K562 (cell line): ENCODE data around the gene LITAF. TPM values are rescaled to one million over a fixed set of nuclear protein-coding genes. Genes with fewer than 3 reads are reported as not detected.

Experiments used
- ATAC-seq: fragments of 200-7000 bp; cut with Tn5 transposase; 3 replicates; pipeline ENCODE4 v1.9.1; 2020; ENCODE audit warnings: moderate library complexity
- BruUV-seq: library from RNA; stranded (reverse); fragments of 400-500 nt; replicated peaks from 2 replicates; lab custom pipeline; 2021; lab: Mats Ljungman, UMichigan
- CTCF ChIA-PET: fragments of 300-600 bp; formaldehyde crosslinking; extraction: SDS; loops from one replicate; lab custom pipeline; 2021; ENCODE audit warnings: low intra/inter-chr PET ratio; lab: Yijun Ruan, JAX
- POLR2A ChIA-PET: fragments of 300-600, 350-650 bp; sonication (Branson Sonifier 250); formaldehyde crosslinking; extraction: SDS; loops from one replicate; lab custom pipeline; 2021; ENCODE audit warnings: antibody characterized with exemption, inconsistent platforms; lab: Yijun Ruan, JAX
- DNase-seq, 4 experiments: peaks; one replicate each; pipeline versions ENCODE4 v3.0.0 to v3.0.0-alpha.2; 2011 to 2018; ENCODE audit warnings: low spot score in 3 of 4, mixed read lengths in 3 of 4; ENCODE audit errors: extremely low read depth in 1 of 4
- FAIRE-seq: peaks from 2 replicates; lab custom pipeline; 2011; peaks lifted over from hg19 to GRCh38; lab: Jason Lieb, UNC
- H2AFZ ChIP-seq: 2 replicates; pipeline ENCODE4 v1.6.0; 2011; ENCODE audit warnings: low read depth, low read length, control low read depth, inconsistent platforms
- H3K27ac ChIP-seq: fragments of 200-600 bp; 3 replicates; pipeline ENCODE4 v1.8.0; 2011; ENCODE audit warnings: low read depth, mild to moderate bottlenecking, control low read depth, inconsistent platforms, low read length, moderate library complexity, mixed read lengths; ENCODE audit errors: extremely low read depth
- H3K27me3 ChIP-seq, 2 experiments: fragments of 300-600 bp in 1 of 2; 2 replicates in 1 of 2; 3 replicates in 1 of 2; pipeline versions ENCODE4 v1.6.0 to v1.8.0; 2011; ENCODE audit warnings: inconsistent platforms in 2 of 2, low read length in 2 of 2, mild to moderate bottlenecking in 1 of 2, mixed read lengths in 1 of 2, moderate library complexity in 1 of 2; ENCODE audit not compliant: control insufficient read depth in 2 of 2, insufficient read depth in 2 of 2
- H3K36me3 ChIP-seq: fragments of 300-600 bp; 3 replicates; pipeline ENCODE4 v1.8.0; 2011; ENCODE audit warnings: mild to moderate bottlenecking, low read length, inconsistent platforms; ENCODE audit not compliant: control insufficient read depth, insufficient read depth
- H3K4me1 ChIP-seq, 2 experiments: fragments of 200-600 bp in 1 of 2; replicated peaks in 1 of 2; 2 replicates in 1 of 2; 3 replicates in 1 of 2; pipeline versions ENCODE4 v1.5.1 to v1.8.0; 2011; ENCODE audit warnings: inconsistent platforms in 2 of 2, low read length in 2 of 2, mild to moderate bottlenecking in 1 of 2, mixed read lengths in 1 of 2, moderate library complexity in 1 of 2; ENCODE audit not compliant: control insufficient read depth in 2 of 2, insufficient read depth in 2 of 2
- H3K4me2 ChIP-seq: 2 replicates; pipeline ENCODE4 v1.6.1; 2011; ENCODE audit warnings: low read length, control low read depth, inconsistent platforms, mixed read lengths; ENCODE audit not compliant: insufficient read depth
- H3K4me3 ChIP-seq: fragments of 200-600 bp; sonication (generic), shearing (Covaris generic); 2 replicates; pipeline ENCODE4 v1.5.1; 2016; ENCODE audit warnings: control low read depth, inconsistent platforms
- H3K79me2 ChIP-seq: fragments of 200-600 bp; 3 replicates; pipeline ENCODE4 v1.8.0; 2011; ENCODE audit warnings: low read length, inconsistent platforms; ENCODE audit not compliant: control insufficient read depth, insufficient read depth
- H3K9ac ChIP-seq, 2 experiments: 2 replicates each; pipeline versions ENCODE4 v1.6.0 to v1.6.1; 2011; ENCODE audit warnings: low read depth in 2 of 2, low read length in 2 of 2, control low read depth in 1 of 2, inconsistent platforms in 1 of 2, mild to moderate bottlenecking in 1 of 2, mixed read lengths in 1 of 2; ENCODE audit not compliant: insufficient read depth in 1 of 2
- H3K9me1 ChIP-seq: one replicate; pipeline ENCODE4 v1.6.0; 2011; ENCODE audit warnings: inconsistent platforms, mild to moderate bottlenecking, low read length, moderate library complexity; ENCODE audit not compliant: control insufficient read depth, insufficient read depth
- H3K9me3 ChIP-seq: replicated peaks from 2 replicates; pipeline ENCODE4 v1.5.1; 2011; ENCODE audit warnings: low read depth, low read length, inconsistent platforms; ENCODE audit not compliant: control insufficient read depth, insufficient read depth
- H4K20me1 ChIP-seq: replicated peaks from 2 replicates; pipeline ENCODE4 v1.6.1; 2011; ENCODE audit warnings: low read length, inconsistent platforms, mixed read lengths; ENCODE audit not compliant: control insufficient read depth, insufficient read depth
- DDX20 ChIP-seq: fragments of 450-650 bp; IDR thresholded peaks from 2 replicates; pipeline ENCODE4 v1.6.1; 2016; ENCODE audit warnings: missing genetic modification characterization, low read depth, mild to moderate bottlenecking, missing compliant biosample characterization, moderate library complexity
- HDAC1 ChIP-seq, 2 experiments: fragments of 450-650 bp; IDR thresholded peaks; 2 replicates each; pipeline ENCODE4 v1.6.1; 2016 to 2017; ENCODE audit warnings: inconsistent platforms in 1 of 2, mild to moderate bottlenecking in 1 of 2, moderate library complexity in 1 of 2
- HNRNPL ChIP-seq: fragments of 200-400 bp; formaldehyde crosslinking; IDR thresholded peaks from 2 replicates; pipeline ENCODE4 v1.6.1; 2017; ENCODE audit warnings: low read depth, mild to moderate bottlenecking, low read length
- MYNN ChIP-seq, 2 experiments: sonication (generic); formaldehyde crosslinking in 1 of 2; IDR thresholded peaks; 2 replicates each; pipeline versions ENCODE4 v1.5.0 to v1.6.1; 2016 to 2020; ENCODE audit warnings: antibody characterized with exemption in 1 of 2, missing genetic modification reagents in 1 of 2
- SMARCA4 ChIP-seq: fragments of 450-650 bp; IDR thresholded peaks from 2 replicates; pipeline ENCODE4 v1.6.1; 2016
- TCF7L2 ChIP-seq: fragments of 150-350 bp; IDR thresholded peaks from 2 replicates; pipeline ENCODE4 v1.6.1; 2016; ENCODE audit warnings: low read depth, mild to moderate bottlenecking, low read length, moderate library complexity
- TGIF2 ChIP-seq: sonication (generic); formaldehyde crosslinking; IDR thresholded peaks from 2 replicates; pipeline ENCODE4 v1.8.1; 2022; ENCODE audit warnings: mild to moderate bottlenecking, missing genetic modification reagents, moderate library complexity
- WGBS: fragments of 100-300 bp; shearing (Covaris generic); methylation state at CpG from one replicate; pipeline ENCODE4 v1.1.6; 2016; ENCODE audit warnings: low coverage, mixed read lengths; ENCODE audit not compliant: insufficient coverage; ENCODE audit errors: missing lambda C conversion rate; 5-methylcytosine and 5-hydroxymethylcytosine counted together
- in situ Hi-C: fragments of 300-500 bp; cut with MboI; formaldehyde crosslinking; loops from 4 replicates; pipeline ENCODE4 v1.15.0; 2018; ENCODE audit warnings: inconsistent platforms, mixed read lengths
- intact Hi-C: fragments of 100-400 bp; cut with micrococcal nuclease; formaldehyde crosslinking; loops from 2 replicates; pipeline ENCODE4 v1.14.2; 2022
- polyA plus RNA-seq, 8 experiments: library from polyadenylated mRNA; depleted of rRNA in 4 of 8; stranded (reverse) in 5 of 8; unstranded in 3 of 8; fragments of >200 nt; fragmentation: Nextera tagmentation in 2 of 8; fragmentation: Illumina TruSeq in 1 of 8; extraction: Ambion mirVana in 2 of 8; extraction: Trizol in 1 of 8; gene quantifications; 2 replicates each; pipeline versions ENCODE4 v1.2.1 to v1.2.3, GENCODE V29; 2011 to 2014; ENCODE audit warnings: inconsistent platforms in 1 of 8, missing spikeins in 1 of 8
- total RNA-seq, 7 experiments: library from RNA; depleted of rRNA in 6 of 7; stranded (reverse); fragments of >200 nt in 6 of 7; fragmentation: Illumina TruSeq in 2 of 7; extraction: Trizol in 2 of 7; gene quantifications; 2 replicates each; pipeline versions ENCODE4 v1.2.1 to v1.2.3, GENCODE V29; 2011 to 2021; ENCODE audit warnings: low replicate concordance in 1 of 7
- TF ChIP-seq, protein P1 (sequence below), 3 experiments: fragments of 200-800 bp in 1 of 3; sonication (Bioruptor generic) in 1 of 3; sonication (generic) in 1 of 3; formaldehyde crosslinking in 1 of 3; IDR thresholded peaks; 2 replicates each; pipeline versions ENCODE4 v1.6.1 to v1.8.0; 2016 to 2022; ENCODE audit warnings: mild to moderate bottlenecking in 2 of 3, missing compliant biosample characterization in 2 of 3, missing genetic modification characterization in 2 of 3, missing genetic modification reagents in 1 of 3

Gene LITAF
- total and polyA plus RNA-seq, 9 of the 15 experiments (the other 6 are each of a cell fraction or from before 2014, with no cell fraction given), result 4.1 to 17.8 (median 11.9) TPM

DNA sequence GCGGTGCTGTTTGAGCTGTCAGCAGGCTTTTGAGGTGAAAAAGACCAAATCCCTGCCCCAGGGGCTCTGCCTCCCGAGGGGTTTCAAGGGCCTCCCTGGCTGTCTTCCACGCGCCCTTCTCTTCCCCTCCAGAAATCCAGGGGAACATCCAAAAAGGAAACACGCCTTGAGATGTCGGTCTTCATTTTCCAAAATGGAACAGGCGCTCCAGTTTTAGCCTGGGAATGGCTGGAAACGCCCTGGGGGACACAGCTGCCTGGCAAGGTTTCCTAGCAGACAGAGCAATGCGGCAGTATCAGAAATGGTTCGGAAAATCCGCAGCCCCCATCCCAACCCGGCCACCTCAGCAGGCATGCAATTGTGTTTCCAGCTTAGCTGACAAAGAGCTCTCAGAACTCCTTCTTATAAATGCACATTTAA, 16.6 kb upstream of the LITAF start:
- no peak overlapping the region for H3K27ac ChIP-seq
- H3K9ac ChIP-seq, result no peak overlapping the region
- no peak for DNase-seq
- no peaks in the 10 kb centered on the region; a peak in 1 of 5 replicates for H3K4me1 ChIP-seq
- no peaks in the 10 kb centered on the region for H3K9me3 ChIP-seq
- no peaks in the 10 kb centered on the region for H3K36me3 ChIP-seq
- no peaks in the 10 kb centered on the region for H4K20me1 ChIP-seq
- H3K79me2 ChIP-seq, result no peaks in the 10 kb centered on the region
- WGBS, result 26% methylated on average over 12 of the region's 12 CpGs
- H3K4me2 ChIP-seq, result no peak overlapping the region
- no peak for ATAC-seq
- no peak overlapping the region for H3K4me3 ChIP-seq
- no peaks in the 10 kb centered on the region for H3K9me1 ChIP-seq
- no peak overlapping the region for H2AFZ ChIP-seq
- in situ Hi-C loops, result no loop called here
- BruUV-seq, result no TSS peak
- H3K27me3 ChIP-seq, result peaks cover 0 to 19% of the 10 kb centered on the region in 2 experiments; a peak in 3 of 5 replicates
- CTCF ChIA-PET, result no interaction called here
- intact Hi-C loops, result no loop called here
- no peak for FAIRE-seq
- POLR2A ChIA-PET, result no interaction called here
- TF ChIP-seq TCF7L2, result no peak
- TF ChIP-seq TGIF2 (CRISPR knock-in tag), result no peak
- TF ChIP-seq HNRNPL, result no peak
- TF ChIP-seq DDX20 (tag), result no peak
- TF ChIP-seq MYNN (IDR thresholded peaks at IDR 0.05), result no peak
- no peak for TF ChIP-seq MYNN (CRISPR knock-in tag; IDR thresholded peaks at IDR 0.05)
- TF ChIP-seq HDAC1 (IDR thresholded peaks at IDR 0.05), result no peak
- TF ChIP-seq, protein P1, sequence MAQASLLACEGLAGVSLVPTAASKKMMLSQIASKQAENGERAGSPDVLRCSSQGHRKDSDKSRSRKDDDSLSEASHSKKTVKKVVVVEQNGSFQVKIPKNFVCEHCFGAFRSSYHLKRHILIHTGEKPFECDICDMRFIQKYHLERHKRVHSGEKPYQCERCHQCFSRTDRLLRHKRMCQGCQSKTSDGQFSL (CRISPR knock-in tag; IDR thresholded peaks at IDR 0.05), result no peak
- TF ChIP-seq, protein P1 (tag; IDR thresholded peaks at IDR 0.05), result no peak
- TF ChIP-seq SMARCA4, result no peak
